Activated CD4-positive, CD25-positive, alpha-beta regulatory T cell treated with anti-CD3 and anti-CD28 coated beads, Interleukin-2, amount 50 U/mL, for 24 hours (primary cell): ENCODE data around the gene SNURF.
"Not testable (repeated sequence)": the region's sequence is repeated elsewhere in the genome, so short reads cannot be mapped to it uniquely, and the experiment has no call there.

Experiments
- ATAC-seq, 2 donors: fragments of 150-1000 bp; cut with Tn5 transposase; one replicate each; pipeline ENCODE4 v1.10.0; 2021; ENCODE audit warnings: mild to moderate bottlenecking in 1 of 2, moderate library complexity in 1 of 2

SNURF gene, protein sequence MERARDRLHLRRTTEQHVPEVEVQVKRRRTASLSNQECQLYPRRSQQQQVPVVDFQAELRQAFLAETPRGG

DNA sequence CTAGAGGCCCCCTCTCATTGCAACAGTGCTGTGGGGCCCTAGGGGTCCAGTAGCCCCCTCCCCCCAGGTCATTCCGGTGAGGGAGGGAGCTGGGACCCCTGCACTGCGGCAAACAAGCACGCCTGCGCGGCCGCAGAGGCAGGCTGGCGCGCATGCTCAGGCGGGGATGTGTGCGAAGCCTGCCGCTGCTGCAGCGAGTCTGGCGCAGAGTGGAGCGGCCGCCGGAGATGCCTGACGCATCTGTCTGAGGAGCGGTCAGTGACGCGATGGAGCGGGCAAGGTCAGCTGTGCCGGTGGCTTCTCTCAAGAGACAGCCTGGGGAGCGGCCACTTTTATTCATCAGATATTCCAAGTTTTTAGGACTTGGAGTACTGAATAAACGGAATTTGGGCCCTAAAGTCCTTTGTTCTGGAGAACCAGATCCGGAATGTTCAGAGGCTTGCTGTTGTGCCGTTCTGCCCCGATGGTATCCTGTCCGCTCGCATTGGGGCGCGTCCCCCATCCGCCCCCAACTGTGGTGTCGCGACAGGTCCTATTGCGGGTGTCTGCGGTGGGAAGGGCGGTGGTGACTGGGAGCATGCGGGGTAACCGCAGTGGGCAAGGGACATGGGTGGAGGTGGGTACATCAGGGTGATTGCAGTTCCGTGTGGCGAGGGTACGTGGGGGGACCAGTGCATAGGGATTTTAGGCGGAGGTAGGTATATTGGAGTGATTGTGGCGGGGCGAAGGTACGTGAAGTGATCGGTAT is at the start of gene SNURF, which contains the start of gene SNRPN:
SNURF (plus strand) TSS at position 205 of the 748 bp plus-strand sequence; CDS start at position 267, 62 bp downstream.
SNRPN (plus strand) TSS at position 205 of the 748 bp plus-strand sequence. CDS start 19,467 bp downstream, outside the sequence.
- ATAC-seq, result peak; percentile 68 to 72

DNA sequence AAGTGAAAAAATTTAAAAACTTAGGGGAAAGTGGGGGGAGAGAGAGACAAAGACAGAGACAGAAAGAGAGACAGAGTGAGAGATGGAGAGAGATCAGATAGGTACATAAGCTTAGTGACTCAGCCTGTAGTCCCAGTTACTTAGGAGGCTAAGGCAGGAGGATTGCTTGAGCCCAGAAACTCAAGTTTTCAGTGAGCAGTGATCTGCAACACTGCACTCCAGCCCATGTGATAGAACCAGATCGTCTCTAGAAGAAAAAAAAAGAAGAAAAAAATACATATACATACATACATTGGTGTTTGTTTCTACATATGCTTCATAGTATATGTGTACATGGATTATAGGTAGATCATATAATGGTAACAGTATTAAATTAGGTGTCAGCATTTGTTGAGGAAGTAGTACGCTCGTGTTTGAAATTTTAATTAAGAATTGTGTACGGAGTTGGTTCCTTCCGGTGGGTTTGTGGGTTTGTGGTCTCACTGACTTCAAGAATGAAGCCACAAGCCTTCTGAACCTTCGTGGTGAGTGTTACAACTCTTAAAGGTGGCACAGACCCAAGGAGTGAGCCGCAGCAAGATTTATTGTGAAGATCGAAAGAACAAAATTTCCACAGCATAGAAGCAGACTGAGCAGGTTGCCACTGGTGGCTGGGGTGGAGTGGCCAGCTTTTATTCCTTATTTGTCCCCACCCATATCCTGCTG is 38.3 kb upstream of the SNURF start:
- ATAC-seq, result no peak

DNA sequence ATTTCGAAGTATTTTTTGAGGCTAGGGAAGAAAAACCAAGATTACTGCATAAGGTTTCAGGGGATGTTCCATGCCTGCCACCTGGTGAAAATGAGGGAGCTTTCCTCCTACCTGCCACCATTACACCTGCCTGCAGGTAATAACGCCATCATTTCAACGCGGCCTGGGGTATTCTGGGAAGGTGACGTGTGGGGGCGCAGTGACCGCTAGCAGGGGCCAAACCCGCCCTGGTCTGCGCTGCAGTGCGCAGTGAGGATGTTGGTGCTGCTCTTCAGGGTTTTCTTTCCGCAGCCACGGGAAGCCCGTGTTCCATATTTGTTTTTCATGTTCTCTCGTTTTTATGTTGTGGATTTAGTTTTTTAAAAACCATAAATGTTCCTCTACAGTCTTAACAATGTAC is 37.4 kb upstream of the SNURF start:
- ATAC-seq, result no peak

DNA sequence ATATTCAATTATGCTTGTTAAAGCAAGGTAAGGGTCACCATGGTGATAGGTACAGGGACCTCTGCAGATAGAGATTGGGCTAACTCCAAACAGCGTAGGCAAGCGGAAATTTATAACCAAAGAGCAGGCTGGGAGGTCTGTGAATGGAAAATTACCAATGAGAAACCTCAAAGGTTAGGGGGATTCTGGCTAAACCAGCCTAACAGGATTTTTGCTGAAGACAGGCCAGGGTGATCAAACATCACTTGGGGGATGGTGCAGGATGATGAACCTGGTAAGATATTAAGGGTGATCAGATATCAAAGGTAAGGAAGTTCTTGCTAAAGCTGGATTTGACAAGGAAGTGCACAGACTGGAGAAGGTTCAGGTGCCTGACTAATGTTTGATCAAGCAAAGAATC is 35.3 kb upstream of the SNURF start:
- ATAC-seq, result no peak

DNA sequence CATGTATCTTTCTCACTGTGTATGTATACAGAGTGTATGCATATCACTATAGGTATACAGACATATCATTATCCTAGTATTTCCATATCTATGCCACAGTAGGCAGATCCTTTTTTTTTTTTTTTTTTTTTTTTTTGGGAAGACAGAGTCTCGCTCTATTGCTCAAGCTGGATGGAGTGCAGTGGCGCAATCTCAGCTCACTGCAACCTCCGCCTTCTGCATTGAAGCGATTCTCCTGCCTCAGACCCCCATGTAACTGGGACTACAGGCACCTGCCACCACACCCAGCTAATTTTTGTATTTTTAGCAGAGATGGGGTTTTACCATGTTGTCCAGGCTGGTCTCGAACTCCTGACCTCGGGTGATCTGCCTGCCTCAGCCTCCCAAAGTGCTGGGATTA is 32.0 kb upstream of the SNURF start:
- ATAC-seq, result not testable (repeated sequence)

DNA sequence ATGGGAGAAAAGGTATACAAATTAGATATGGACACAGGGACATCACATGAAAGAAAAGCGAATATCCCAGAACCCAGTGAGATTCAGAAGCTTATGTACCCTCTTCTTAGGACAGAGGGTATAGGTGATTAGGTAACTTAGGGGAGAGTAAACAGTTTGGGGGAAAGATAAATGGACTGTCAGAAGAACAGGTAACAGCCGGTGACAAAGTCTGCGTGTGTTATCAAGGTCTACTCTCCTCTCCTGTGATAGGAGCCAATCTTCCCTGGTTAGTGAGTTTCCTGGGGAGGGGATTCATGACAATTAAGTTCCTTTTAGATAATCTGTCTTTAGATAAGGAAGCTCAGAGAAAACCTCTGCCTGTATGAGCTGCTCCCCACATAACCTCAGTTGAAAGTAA is 30.6 kb upstream of the SNURF start:
- ATAC-seq, result no peak

DNA sequence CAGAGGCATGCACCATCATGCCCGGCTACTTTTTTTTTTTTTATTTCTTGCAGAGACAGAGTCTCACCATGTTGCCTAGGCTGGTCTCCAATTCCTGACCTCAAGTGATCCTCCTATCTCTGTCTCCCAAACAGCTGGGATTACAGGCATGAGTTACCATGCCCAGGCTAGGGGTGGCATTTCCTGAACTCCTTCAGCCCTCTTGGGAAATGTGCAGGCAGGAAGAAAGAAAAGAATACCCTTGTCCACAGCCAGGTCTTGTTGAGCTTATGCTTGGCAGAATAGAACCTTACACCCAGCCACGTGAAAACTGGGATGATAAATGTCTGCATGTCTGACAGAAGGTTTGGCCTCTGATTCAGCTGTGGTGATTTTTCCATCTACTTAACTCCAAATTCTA is 30.2 kb upstream of the SNURF start:
- no peak for ATAC-seq

DNA sequence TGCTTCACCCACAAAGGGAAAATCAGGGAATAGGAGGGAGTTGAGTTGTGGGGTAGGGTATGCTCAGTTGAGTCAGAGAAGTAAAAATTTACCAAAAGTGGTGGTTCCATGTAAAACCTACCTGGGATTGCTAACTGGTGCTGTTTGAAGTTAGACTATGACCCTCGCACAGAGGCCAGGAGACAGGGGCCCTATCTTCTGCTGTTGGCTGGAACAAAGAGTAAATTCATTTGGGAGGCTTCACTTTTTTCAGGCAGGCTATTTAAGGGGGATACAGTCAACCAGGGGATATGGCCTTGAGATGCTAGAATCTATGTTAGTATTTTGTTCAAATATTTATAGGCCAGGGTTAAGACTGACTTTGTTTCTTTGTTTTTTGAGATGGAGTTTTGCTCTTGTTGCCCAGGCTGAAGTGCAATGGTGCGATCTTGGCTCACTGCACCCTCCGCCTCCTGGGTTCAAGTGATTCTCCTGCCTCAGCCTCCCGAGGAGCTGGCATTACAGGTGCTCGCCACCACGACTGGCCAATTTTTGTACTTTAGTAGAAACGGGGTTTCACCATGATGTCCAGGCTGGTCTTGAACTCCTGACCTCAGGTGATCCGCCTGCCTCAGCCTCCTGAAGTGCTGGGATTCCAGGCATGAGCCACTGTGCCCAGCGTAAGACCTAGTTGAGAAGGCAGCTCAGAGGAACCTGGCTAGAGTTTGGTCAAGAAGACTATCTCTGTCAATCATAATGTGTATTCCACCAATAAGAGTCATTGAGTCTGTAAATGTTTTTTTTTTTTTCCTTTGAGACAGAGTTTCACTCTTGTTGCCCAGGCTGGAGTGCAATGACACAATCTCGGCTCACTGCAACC is 22.7 kb upstream of the SNURF start:
- not testable (repeated sequence) for ATAC-seq

DNA sequence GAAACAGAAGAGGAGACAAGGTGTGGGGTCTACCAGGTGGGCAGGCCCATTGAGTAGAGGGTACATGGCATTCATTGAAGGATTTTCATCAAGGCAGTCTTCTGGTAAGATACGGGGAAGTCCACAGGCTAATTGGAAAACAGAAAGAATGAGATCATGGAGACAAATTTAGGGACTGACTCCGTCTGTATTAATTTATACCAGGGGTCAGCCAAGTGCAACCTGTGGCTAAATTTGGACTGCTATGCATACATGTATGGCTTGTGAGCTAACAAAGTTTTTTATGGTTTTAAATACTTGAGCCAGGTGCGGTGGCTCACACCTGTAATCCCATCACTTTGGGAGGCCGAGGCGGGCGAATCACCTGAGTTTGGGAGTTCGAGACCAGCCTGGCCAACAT is 21.1 kb upstream of the SNURF start:
- ATAC-seq, result no peak

DNA sequence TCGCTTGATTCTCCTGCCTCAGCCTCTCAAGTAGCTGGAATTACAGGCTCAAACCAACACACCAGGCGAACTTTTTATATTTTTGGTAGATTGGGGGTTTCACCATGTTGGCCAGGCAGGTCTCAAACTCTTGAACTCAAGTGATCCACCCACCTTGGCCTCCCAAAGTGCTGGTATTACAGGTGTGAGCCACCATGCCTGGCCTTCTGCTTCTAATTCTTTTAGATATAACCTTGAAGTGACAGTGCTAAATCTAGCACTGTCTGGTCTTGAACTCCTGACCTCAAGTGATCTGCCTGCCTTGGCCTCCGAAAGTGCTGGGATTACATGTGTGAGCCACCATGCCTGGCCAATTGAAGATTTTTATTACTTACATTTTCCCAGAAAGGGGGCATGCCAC is 16.6 kb upstream of the SNURF start:
- not testable (repeated sequence) for ATAC-seq

DNA sequence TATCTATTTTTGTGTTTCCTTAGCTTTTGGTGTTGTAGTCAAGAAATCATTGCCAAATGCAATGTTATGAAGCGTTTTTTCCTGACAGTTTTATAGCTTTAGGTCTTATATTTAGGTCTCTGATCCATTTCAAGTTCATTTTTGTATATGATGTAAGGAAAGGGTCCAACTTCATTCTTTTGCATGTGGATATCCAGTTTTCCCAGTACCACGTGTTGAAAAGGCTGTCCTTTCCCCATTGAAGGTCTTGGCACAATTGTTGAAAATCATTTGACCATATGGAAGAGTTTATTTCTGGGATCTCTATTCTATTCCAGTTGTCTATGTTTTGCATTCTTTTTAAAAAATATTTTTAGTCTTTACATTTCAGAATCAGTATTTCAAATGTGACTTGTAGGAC is 14.6 kb upstream of the SNURF start:
- no peak for ATAC-seq

DNA sequence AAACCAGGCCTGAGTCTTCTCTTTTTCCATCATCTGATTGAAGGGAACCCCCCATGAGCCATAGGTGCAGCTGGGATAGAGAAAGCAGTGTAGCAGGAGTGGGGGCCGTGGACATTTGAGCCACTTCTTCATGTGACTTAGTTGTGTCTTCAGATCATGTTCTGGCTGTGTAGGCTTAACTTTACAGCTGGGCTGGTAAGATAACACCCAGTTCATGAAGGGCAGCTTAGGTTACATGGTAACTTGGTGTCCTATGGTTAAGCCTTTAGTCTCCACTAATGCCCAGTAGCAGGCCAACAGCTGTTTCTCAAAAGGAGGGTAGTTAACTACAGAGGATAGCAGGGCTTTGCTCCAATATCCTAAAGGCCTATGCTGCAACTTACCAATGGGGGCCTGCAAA is 11.4 kb upstream of the SNURF start:
- ATAC-seq, result no peak

DNA sequence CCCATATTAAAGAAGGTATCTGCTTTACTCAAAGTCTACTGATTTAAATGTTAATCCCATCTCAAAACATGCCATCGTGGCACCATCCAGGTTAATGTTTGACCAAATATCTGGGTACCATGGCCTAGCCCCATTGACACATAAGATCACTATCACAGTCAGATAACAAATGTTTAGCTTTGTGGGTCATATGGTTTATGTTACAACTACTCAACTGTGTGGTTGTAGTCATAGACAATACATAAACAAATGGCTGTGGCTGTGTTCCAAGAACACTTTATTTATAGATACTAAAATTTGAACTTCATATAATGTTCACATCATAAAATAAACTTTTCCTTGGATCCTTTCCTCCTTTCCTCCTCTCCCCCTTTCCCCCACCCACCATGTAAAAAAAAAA is 9.8 kb upstream of the SNURF start:
- ATAC-seq, result no peak

DNA sequence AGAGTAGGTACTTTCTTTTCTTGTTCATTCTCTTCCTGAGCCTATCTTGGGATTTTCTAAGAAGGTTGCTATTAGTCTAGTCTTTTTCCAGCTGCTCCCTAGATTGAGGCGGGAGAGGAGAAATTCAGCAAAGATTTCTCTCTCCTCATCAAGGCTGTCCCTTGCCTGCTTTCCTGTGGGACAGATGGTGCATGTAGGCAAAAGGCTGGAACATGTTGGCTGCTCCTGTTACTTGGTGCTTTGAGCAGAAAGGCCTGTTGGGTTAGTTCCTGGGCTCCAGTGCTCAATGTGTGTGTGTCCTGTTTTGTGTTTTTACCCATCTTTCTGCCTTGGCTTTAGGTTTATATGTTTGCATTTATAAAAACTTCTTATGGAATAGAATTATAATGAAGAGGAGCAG is 9.1 kb upstream of the SNURF start:
- ATAC-seq, result no peak

DNA sequence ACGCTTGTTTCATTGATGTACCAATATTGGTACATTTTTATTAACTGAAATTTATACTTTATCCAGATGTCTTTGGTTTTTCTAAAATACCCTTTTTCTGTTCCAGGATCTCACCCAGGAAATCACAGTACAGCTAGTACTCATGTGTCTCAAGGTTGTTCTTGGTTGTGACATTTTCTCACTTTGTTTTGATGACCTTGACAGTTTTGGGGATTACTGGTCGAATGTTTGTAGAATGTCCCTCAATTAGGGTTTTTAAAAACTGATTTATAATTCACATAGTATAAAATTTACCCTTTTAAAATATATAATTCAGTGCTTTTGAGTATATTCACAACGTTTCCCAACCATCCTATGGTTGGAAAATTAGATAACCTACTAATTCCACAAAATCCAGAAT is 6.3 kb upstream of the SNURF start:
- no peak for ATAC-seq

DNA sequence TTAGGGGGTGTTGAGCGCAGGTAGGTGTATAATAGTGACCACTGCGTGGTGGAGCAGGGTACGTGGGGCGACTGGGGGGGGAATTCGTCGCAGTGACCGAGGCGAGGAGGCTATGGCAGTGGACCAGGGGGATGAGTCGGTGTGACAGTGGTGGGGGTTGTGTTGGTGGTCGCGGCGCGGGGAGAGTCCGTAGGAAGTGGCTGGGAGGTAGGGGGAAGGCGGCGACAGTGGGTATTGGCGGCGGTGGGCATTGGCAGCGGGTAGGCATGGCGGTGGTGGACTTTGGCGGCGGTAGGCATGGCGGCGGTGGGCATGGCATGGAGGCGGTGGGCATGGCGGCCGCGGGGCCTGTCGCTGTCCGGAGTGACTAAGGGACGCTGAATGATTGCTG is 739 bp downstream of the SNURF start:
- peak in 1 of 2 donors; percentile 2 for ATAC-seq

DNA sequence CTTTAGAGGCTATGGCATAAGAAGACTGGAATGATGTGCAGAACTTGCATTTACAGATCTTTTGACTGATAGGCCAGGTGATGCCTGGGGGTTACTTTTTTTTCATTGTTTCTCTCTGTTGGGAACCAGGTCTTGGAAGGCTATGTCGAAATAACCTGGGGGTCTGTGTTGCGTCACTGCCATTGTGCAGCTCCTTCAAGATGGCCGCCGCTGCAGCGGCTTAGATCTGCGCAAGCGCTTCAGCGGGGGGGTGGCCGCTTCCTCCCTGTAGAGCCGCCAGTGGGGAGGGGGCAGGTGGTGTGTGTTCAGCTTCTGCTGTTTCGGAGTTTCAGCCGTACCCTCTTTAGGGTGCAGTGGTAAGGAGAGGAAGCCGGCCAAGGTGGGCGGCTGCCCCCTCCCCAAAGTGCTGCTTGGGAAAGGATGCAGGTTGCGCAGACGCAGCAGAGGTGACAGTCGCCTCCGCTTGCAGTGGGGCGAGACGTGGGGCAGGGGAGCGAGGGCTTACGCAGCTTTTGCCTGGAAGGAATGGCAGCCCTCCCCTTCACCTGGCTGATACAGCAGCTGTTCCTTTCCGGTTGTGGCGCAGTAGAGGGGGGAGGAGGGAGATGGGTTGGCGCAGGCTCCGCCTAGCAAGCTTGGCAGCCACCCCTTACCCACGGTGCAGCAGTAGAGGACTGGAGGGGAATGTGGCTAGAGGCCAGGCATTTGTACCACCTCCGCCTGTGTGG is 1.5 kb downstream of the SNURF start:
- peak; percentile 71 to 79 for ATAC-seq

DNA sequence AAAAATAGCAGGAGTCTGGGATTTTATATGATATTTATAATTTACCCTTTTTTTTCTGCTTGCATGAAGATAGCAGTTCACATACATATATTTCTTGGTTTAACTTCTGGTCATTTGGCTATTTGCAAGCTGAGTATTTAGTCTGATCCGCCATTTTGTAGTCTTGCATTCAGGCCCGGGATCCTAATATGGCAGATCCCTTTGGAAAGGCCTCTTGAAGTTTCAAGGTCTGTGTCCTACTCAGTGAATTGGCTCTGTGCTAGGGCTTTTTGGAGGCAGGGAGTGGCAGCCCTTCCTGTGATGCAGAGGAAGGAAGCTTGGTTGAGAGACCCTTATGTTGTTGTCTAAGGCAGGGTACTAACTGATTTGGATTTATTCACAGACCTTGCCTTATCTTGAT is 2.9 kb downstream of the SNURF start:
- no peak for ATAC-seq

DNA sequence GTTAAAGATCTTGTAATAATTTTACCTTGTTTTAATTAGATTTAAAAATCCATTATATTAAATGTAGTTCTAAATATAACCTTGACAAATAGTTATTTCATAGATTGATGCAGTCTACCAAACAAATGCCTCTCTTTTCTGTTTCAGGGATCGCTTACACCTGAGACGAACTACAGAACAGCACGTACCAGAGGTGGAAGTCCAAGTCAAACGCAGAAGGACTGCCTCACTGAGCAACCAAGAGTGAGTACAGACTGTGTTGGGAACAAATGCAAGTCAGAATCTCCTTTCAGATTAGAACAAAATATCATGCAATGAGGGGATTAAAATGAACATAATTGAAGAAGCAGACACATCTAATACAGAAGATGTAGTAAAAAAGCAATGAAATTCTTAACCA is 7.2 kb downstream of the SNURF start:
- ATAC-seq, result no peak

DNA sequence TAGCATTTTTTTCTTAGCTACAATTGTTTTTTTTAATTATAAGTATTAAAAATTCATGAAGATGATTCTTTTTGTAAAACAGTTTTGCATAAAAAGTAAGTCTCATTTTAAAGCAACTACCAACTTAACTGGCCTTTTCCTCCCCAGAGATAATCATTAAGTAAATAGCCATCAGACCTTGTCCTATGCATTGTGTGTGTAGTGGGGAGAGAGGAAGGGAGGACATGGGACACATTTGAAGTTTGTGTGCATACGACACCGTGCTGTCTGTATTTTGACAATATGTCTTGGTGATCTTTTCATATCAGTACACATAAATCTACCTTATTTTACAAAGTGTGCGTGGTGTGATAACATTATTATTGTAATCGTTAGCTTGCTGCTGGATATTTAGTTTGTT is 8.1 kb downstream of the SNURF start:
- no peak for ATAC-seq

DNA sequence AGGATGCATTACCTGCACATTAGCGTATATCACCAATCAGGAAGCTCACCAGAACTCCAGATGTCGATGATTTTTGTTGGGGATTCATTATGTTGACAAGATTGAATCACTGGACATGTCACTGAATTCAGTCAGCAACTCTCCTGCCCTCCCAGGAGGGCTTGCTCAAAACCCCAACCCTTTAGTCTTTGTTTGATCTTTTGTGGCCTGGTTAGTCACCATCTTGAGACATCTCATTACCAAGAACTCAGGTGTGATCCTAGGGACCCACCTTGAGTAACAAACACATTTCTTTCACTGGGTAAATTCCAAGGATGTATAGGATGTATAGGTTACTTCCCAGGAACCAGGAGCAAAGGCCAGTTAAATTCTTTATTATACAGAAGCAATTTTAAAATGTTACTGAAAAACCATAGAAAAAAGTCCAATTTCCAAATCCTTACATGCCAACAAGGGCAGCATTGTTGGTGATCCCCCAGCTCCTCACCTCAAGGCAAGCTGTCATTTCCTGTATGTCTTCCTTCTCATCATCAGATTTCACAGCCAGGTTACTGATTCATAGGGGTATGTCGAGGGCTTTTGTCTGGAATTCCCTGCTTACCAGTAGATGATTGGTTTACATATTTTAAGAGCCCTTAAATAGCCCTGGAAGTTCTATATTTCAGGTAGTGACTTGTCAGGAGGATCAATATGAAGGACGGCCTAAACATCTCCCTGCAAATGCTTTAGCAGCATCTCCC is 11.7 kb downstream of the SNURF start:
- peak; percentile 17 to 28 for ATAC-seq

DNA sequence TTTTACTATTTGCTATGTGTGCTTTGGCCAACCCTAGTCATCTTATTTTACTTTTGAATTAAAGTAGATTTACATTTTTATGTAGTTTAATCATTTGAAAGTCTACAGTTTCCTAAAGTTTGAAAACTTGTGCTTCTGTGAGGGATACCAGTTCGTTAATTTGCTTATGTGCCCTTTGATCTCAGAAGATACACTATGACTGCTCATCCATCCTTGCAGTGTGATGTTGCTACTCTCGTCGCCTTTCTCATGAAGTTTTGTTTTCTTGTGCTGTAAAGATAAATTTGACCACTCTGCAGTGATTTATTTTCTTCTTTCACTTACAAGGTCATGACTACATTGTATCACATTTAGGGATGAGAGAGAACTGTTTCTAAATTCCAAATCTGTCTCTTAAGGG is 16.3 kb downstream of the SNURF start:
- ATAC-seq, result no peak
